ENCODE data around the gene CD1E. TPM values are rescaled to one million over a fixed set of nuclear protein-coding genes. Genes with fewer than 3 reads are reported as not detected.

Gene CD1E
- total RNA-seq, 2 experiments from 2014 or later, result not detected

Other genes starting within 250 kb of the CD1E start
- gene CD1D, start 173.0 kb upstream of the CD1E start, total RNA-seq, result not detected
- gene CD1A, start 99.5 kb upstream of the CD1E start, total RNA-seq, result under 1 TPM; 0.18 to 0.26 TPM
- not detected for gene CD1C, start 64.0 kb upstream of the CD1E start, total RNA-seq
- not detected for gene CD1B, start 22.4 kb upstream of the CD1E start, total RNA-seq
- not detected for gene OR10T2, start 45.6 kb downstream of the CD1E start, total RNA-seq
- gene OR10K2, start 72.3 kb downstream of the CD1E start, total RNA-seq, result not detected
- not detected for gene OR10K1, start 107.9 kb downstream of the CD1E start, total RNA-seq
- gene OR10R2, start 118.3 kb downstream of the CD1E start, total RNA-seq, result not detected
- not detected for gene OR6Y1, start 200.5 kb downstream of the CD1E start, total RNA-seq
- not detected for gene OR6P1, start 216.7 kb downstream of the CD1E start, total RNA-seq
- gene OR10X1, start 226.0 kb downstream of the CD1E start, total RNA-seq, result not detected